Measurements from ENCODE around the gene ADAMTSL2.

The ADAMTSL2 gene

GRCh38 chr9:133576031-133576874, 41.7 kb downstream of the ADAMTSL2 start:
- DNase-seq = no peak
- H3K27me3 ChIP-seq (ENCODE audit: control insufficient read depth in 1 of 2, insufficient read depth in 1 of 2, low read length in 2 of 2) = peaks cover 63 to 82% of the 10 kb centered on the region in 2 experiments
- H3K23ac ChIP-seq (ENCODE audit: low read length in 2 of 2) = no peak overlapping the region
- no peak overlapping the region for H2BK12ac ChIP-seq (ENCODE audit: low read length in 2 of 2)
- no peak overlapping the region for H2AK5ac ChIP-seq (ENCODE audit: low read length, severe bottlenecking)
- no peak overlapping the region for H4K91ac ChIP-seq (ENCODE audit: low read length)
- no peak overlapping the region for H3K4ac ChIP-seq (ENCODE audit: low read depth in 1 of 2, low read length in 2 of 2)
- H3K27ac ChIP-seq (ENCODE audit: low read length, poor library complexity, severe bottlenecking) = no peak overlapping the region
- no peak overlapping the region for H3K4me2 ChIP-seq (ENCODE audit: low read length, poor library complexity, severe bottlenecking)
- H3K18ac ChIP-seq (ENCODE audit: low read depth in 1 of 2, low read length in 2 of 2) = no peak overlapping the region
- H3K4me1 ChIP-seq (ENCODE audit: control insufficient read depth, insufficient read depth, low read depth, low read length) = no peaks in the 10 kb centered on the region
- WGBS = 74% methylated on average over 23 of the region's 23 CpGs
- no peak overlapping the region for H3K14ac ChIP-seq (ENCODE audit: low read length in 2 of 2)
- H3K79me1 ChIP-seq (replicated peaks; ENCODE audit: low read length, poor library complexity, severe bottlenecking) = no peaks in the 10 kb centered on the region
- H2BK5ac ChIP-seq (ENCODE audit: low read depth, low read length, poor library complexity, severe bottlenecking) = no peak overlapping the region
- peak overlapping the region in 1 of 2 experiments; percentile 24 for H3K4me3 ChIP-seq (ENCODE audit: insufficient read depth in 1 of 2, low read depth in 1 of 2, low read length in 2 of 2)
- peak overlapping the region; percentile 85 for H2BK15ac ChIP-seq (ENCODE audit: low read depth, poor library complexity, severe bottlenecking)
- H4K8ac ChIP-seq (ENCODE audit: low read length) = no peak overlapping the region
- H3K9ac ChIP-seq (ENCODE audit: low read length) = no peak overlapping the region
- no peak overlapping the region for H2BK120ac ChIP-seq (ENCODE audit: low read depth, low read length)
- no peaks in the 10 kb centered on the region for H3K9me3 ChIP-seq (ENCODE audit: control insufficient read depth, low read length)
- no peak overlapping the region for H2AFZ ChIP-seq (ENCODE audit: low read depth, low read length)
- no peaks in the 10 kb centered on the region for H3K36me3 ChIP-seq (ENCODE audit: control insufficient read depth in 1 of 2, insufficient read depth in 2 of 2, low read depth in 1 of 2, low read length in 2 of 2)

- DNase-seq = no peak
- Histone ChIP-seq H2BK12ac (ENCODE audit: low read length in 2 of 2) (peak overlapping the region in 1 of 2 experiments; percentile 4), H3K4me3 (ENCODE audit: insufficient read depth in 1 of 2, low read depth in 1 of 2, low read length in 2 of 2) (peak overlapping the region in 1 of 2 experiments; percentile 24), H3K9me3 (ENCODE audit: control insufficient read depth, low read length) (no peaks in the 10 kb centered on the region), H3K27ac (ENCODE audit: low read length, poor library complexity, severe bottlenecking) (no peak overlapping the region), H3K9ac (ENCODE audit: low read length) (no peak overlapping the region), H4K8ac (ENCODE audit: low read length) (no peak overlapping the region), H3K4ac (ENCODE audit: low read depth in 1 of 2, low read length in 2 of 2) (no peak overlapping the region), H3K14ac (ENCODE audit: low read length in 2 of 2) (no peak overlapping the region), H4K91ac (ENCODE audit: low read length) (no peak overlapping the region), H2BK5ac (ENCODE audit: low read depth, low read length, poor library complexity, severe bottlenecking) (no peak overlapping the region), H3K27me3 (ENCODE audit: control insufficient read depth in 1 of 2, insufficient read depth in 1 of 2, low read length in 2 of 2) (peaks cover 66 to 85% of the 10 kb centered on the region in 2 experiments), H3K4me1 (ENCODE audit: control insufficient read depth, insufficient read depth, low read depth, low read length) (no peaks in the 10 kb centered on the region), H2BK120ac (ENCODE audit: low read depth, low read length) (no peak overlapping the region), H2AK5ac (ENCODE audit: low read length, severe bottlenecking) (no peak overlapping the region), H3K18ac (ENCODE audit: low read depth in 1 of 2, low read length in 2 of 2) (no peak overlapping the region), H3K4me2 (ENCODE audit: low read length, poor library complexity, severe bottlenecking) (no peak overlapping the region), H2AFZ (ENCODE audit: low read depth, low read length) (no peak overlapping the region), H3K23ac (ENCODE audit: low read length in 2 of 2) (no peak overlapping the region), H2BK15ac (ENCODE audit: low read depth, poor library complexity, severe bottlenecking) (no peak overlapping the region), H3K36me3 (ENCODE audit: control insufficient read depth in 1 of 2, insufficient read depth in 2 of 2, low read depth in 1 of 2, low read length in 2 of 2) (no peaks in the 10 kb centered on the region), H3K79me1 (replicated peaks; ENCODE audit: low read length, poor library complexity, severe bottlenecking) (no peaks in the 10 kb centered on the region)
- 66% methylated on average over 34 of the region's 34 CpGs for WGBS
These were observed 42.6 kb downstream of the ADAMTSL2 start for GRCh38 chr9:133576875-133577736.

- Histone ChIP-seq H2BK120ac (ENCODE audit: low read depth, low read length) (no peak overlapping the region), H2BK12ac (ENCODE audit: low read length in 2 of 2) (no peak overlapping the region), H2AK5ac (ENCODE audit: low read length, severe bottlenecking) (no peak overlapping the region), H3K4me1 (ENCODE audit: control insufficient read depth, insufficient read depth, low read depth, low read length) (no peaks in the 10 kb centered on the region), H4K8ac (ENCODE audit: low read length) (no peak overlapping the region), H3K18ac (ENCODE audit: low read depth in 1 of 2, low read length in 2 of 2) (no peak overlapping the region), H3K4me2 (ENCODE audit: low read length, poor library complexity, severe bottlenecking) (no peak overlapping the region), H3K27ac (ENCODE audit: low read length, poor library complexity, severe bottlenecking) (no peak overlapping the region), H3K36me3 (ENCODE audit: control insufficient read depth in 1 of 2, insufficient read depth in 2 of 2, low read depth in 1 of 2, low read length in 2 of 2) (no peaks in the 10 kb centered on the region), H3K9ac (ENCODE audit: low read length) (no peak overlapping the region), H3K9me3 (ENCODE audit: control insufficient read depth, low read length) (no peaks in the 10 kb centered on the region), H3K4ac (ENCODE audit: low read depth in 1 of 2, low read length in 2 of 2) (no peak overlapping the region), H3K79me1 (replicated peaks; ENCODE audit: low read length, poor library complexity, severe bottlenecking) (no peaks in the 10 kb centered on the region), H2AFZ (ENCODE audit: low read depth, low read length) (no peak overlapping the region), H2BK15ac (ENCODE audit: low read depth, poor library complexity, severe bottlenecking) (no peak overlapping the region), H3K4me3 (ENCODE audit: insufficient read depth in 1 of 2, low read depth in 1 of 2, low read length in 2 of 2) (no peak overlapping the region), H3K23ac (ENCODE audit: low read length in 2 of 2) (no peak overlapping the region), H3K27me3 (ENCODE audit: control insufficient read depth in 1 of 2, insufficient read depth in 1 of 2, low read length in 2 of 2) (peaks cover 71 to 85% of the 10 kb centered on the region in 2 experiments), H3K14ac (ENCODE audit: low read length in 2 of 2) (no peak overlapping the region), H2BK5ac (ENCODE audit: low read depth, low read length, poor library complexity, severe bottlenecking) (no peak overlapping the region), H4K91ac (ENCODE audit: low read length) (no peak overlapping the region)
- DNase-seq = no peak
- 98% methylated on average over 3 of the region's 3 CpGs for whole genome bisulfite sequencing
These were observed 43.2 kb downstream of the ADAMTSL2 start for GRCh38 chr9:133577737-133578112.
